Measurements from ENCODE around the gene EXOSC3.

EXOSC3 gene

DNA sequence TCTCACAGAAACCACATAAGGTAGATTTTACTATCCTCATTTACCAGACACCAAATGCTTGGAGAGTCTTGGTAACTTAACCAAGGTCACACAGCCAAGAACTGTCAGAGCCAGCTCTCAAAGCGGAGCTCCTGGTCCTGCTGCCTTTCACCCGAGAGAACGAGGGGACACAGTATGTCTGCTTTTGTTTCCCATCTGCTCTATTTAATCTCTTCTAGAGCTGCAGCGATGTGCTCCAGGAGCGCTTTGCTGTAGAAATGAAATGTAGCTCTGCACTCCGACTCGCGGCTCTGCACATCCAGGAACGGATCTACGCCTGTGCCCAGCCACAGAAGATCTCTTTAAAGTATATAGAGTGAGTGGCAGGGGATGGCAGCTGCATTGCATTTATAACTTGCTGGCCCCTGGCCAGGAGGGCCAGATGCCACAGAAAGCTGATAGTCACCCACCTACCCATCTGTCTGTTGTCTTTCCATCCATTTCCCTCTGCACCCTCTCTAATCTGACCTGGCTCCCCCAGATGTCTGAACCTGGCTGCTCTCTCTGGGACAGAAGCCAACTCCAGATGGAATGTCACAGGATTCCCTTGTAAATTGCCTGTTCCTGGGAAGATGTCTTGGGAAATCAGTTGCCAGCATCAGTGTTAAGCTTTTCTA is 52.6 kb downstream of the EXOSC3 start:
- Histone ChIP-seq H3K27me3 (ENCODE audit: control insufficient read depth, insufficient read depth, low read length) (peaks cover 16% of the 10 kb centered on the region; the same call in 1 of the 2 replicates), H3K9ac (ENCODE audit: low read length) (no peak overlapping the region), H3K27ac (ENCODE audit: low read depth, low read length) (no peak overlapping the region), H3K9me3 (ENCODE audit: control insufficient read depth, insufficient read depth, low read depth, low read length) (no peaks in the 10 kb centered on the region), H3K36me3 (ENCODE audit: control insufficient read depth, insufficient read depth, low read length) (no peaks in the 10 kb centered on the region), H3K4me3 (ENCODE audit: low read depth, low read length) (no peak overlapping the region), H3K4me1 (ENCODE audit: control insufficient read depth, insufficient read depth, low read length) (no peaks in the 10 kb centered on the region)

- no peak overlapping the region for H3K4me3 ChIP-seq (ENCODE audit: low read depth, low read length)
- no peak overlapping the region for H3K9ac ChIP-seq (ENCODE audit: low read length)
- no peaks in the 10 kb centered on the region for H3K4me1 ChIP-seq (ENCODE audit: control insufficient read depth, insufficient read depth, low read length)
- no peaks in the 10 kb centered on the region for H3K36me3 ChIP-seq (ENCODE audit: control insufficient read depth, insufficient read depth, low read length)
- H3K27ac ChIP-seq (ENCODE audit: low read depth, low read length): no peak overlapping the region
- H3K9me3 ChIP-seq (ENCODE audit: control insufficient read depth, insufficient read depth, low read depth, low read length): no peaks in the 10 kb centered on the region
- peaks cover 16% of the 10 kb centered on the region; the same call in 1 of the 2 replicates for H3K27me3 ChIP-seq (ENCODE audit: control insufficient read depth, insufficient read depth, low read length)
Observed at GRCh38 chr9:37730839-37731238, 54.0 kb downstream of the EXOSC3 start.

GRCh38 chr9:37730256-37730655 is 54.6 kb downstream of the EXOSC3 start:
- H3K27ac ChIP-seq (ENCODE audit: low read depth, low read length): no peak overlapping the region
- no peaks in the 10 kb centered on the region for H3K4me1 ChIP-seq (ENCODE audit: control insufficient read depth, insufficient read depth, low read length)
- H3K9ac ChIP-seq (ENCODE audit: low read length): no peak overlapping the region
- H3K4me3 ChIP-seq (ENCODE audit: low read depth, low read length): no peak overlapping the region
- no peaks in the 10 kb centered on the region for H3K36me3 ChIP-seq (ENCODE audit: control insufficient read depth, insufficient read depth, low read length)
- H3K27me3 ChIP-seq (ENCODE audit: control insufficient read depth, insufficient read depth, low read length): peaks cover 16% of the 10 kb centered on the region; the same call in 1 of the 2 replicates
- no peaks in the 10 kb centered on the region for H3K9me3 ChIP-seq (ENCODE audit: control insufficient read depth, insufficient read depth, low read depth, low read length)

All from HUES6 (cell line).